ENCODE measurements around the gene MYBPC1. TPM values are rescaled to one million over a fixed set of nuclear protein-coding genes. Genes with fewer than 3 reads are reported as not detected.

Gene MYBPC1
- total and polyA plus RNA-seq, 2 of the 13 experiments (the other 11 are each of a cell fraction or from before 2014, with no cell fraction given) = 0.31 to 0.53 TPM

GRCh38 chr12:101571105-101571504, 23.7 kb upstream of the MYBPC1 start:
- 71% methylated on average over 4 of the region's 4 CpGs for WGBS (ENCODE audit: low lambda C conversion rate)
- BruUV-seq (replicated peaks) = no TSS peak
- Histone ChIP-seq H3K27me3 (ENCODE audit: control insufficient read depth in 1 of 2, insufficient read depth in 2 of 2, low read length in 2 of 2) (no peaks in the 10 kb centered on the region), H3K4me1 (ENCODE audit: insufficient read depth, low read length) (peaks cover 24% of the 10 kb centered on the region), H3K9ac (ENCODE audit: insufficient read depth, low read depth, low read length) (no peak overlapping the region), H4K20me1 (ENCODE audit: insufficient read depth, low read length) (no peaks in the 10 kb centered on the region), H3K27ac (ENCODE audit: extremely low read length, insufficient read depth, low read length) (no peak overlapping the region), H3K36me3 (replicated peaks in 1 of 2; ENCODE audit: control insufficient read depth in 1 of 2, insufficient read depth in 2 of 2, low read length in 2 of 2) (no peaks in the 10 kb centered on the region), H3K4me3 (replicated peaks in 1 of 3; ENCODE audit: insufficient read depth in 1 of 3, low read depth in 2 of 3, low read length in 3 of 3) (no peak overlapping the region), H3K9me3 (ENCODE audit: low read length) (no peaks in the 10 kb centered on the region), H2AFZ (ENCODE audit: low read length) (no peak overlapping the region), H3K79me2 (ENCODE audit: insufficient read depth, low read length) (no peaks in the 10 kb centered on the region), H3K4me2 (ENCODE audit: low read depth, low read length) (no peak overlapping the region)
- ChIA-PET CTCF (ENCODE audit: low intra/inter-chr PET ratio, low total read pairs) (no interaction called here), POLR2A (no interaction called here)
- intact Hi-C loops (cut with micrococcal nuclease; ENCODE audit: unreplicated experiment) = loop anchor here (2.0 kb wide), 2 partner anchors 38 to 142 kb away; no protein-coding TSS in a partner anchor
- DNase-seq (ENCODE audit: low spot score) = no peak
- FAIRE-seq = no peak
- in situ Hi-C loops (cut with HindIII; ENCODE audit: extremely low pct_ligation_motif_present, low pct_unique_long_range_greater_than_20kb) = no loop called here
- TF ChIP-seq HOMEZ (CRISPR knock-in tag; IDR thresholded peaks at IDR 0.05; ENCODE audit: low read depth) = no peak
- TF ChIP-seq ZNF841 (CRISPR knock-in tag; IDR thresholded peaks at IDR 0.05; ENCODE audit: borderline replicate concordance) = no peak
- TF ChIP-seq MATR3 (CRISPR knock-in tag; IDR thresholded peaks at IDR 0.05) = no peak
- no peak for TF ChIP-seq PREB (CRISPR knock-in tag; IDR thresholded peaks at IDR 0.05)
- TF ChIP-seq ZBTB20 (CRISPR knock-in tag; IDR thresholded peaks at IDR 0.05; ENCODE audit: borderline replicate concordance, low read depth) = no peak
- no peak for TF ChIP-seq SATB2 (CRISPR knock-in tag; IDR thresholded peaks at IDR 0.05)
- TF ChIP-seq ZNF713 (CRISPR knock-in tag; IDR thresholded peaks at IDR 0.05) = no peak
- no peak for ATAC-seq
